Naive B cell (primary cell): Measurements from ENCODE around the gene TBC1D23. TPM values are rescaled to one million over a fixed set of nuclear protein-coding genes. Genes with fewer than 3 reads are reported as not detected.
"Not testable (repeated sequence)": the region's sequence is repeated elsewhere in the genome, so short reads cannot be mapped to it uniquely, and the experiment has no call there.

Experiments
- ATAC-seq, 2 donors: fragments of 150-1000 bp; cut with Tn5 transposase; 2 replicates each; pipeline ENCODE4 v1.10.0; 2021; ENCODE audit warnings: low read depth in 2 of 2, mild to moderate bottlenecking in 2 of 2, moderate library complexity in 2 of 2
- DNase-seq: peaks from one replicate; pipeline ENCODE4 v3.0.0; 2022
- H3K27ac Mint-ChIP-seq, 6 donors: one replicate each; pipeline ENCODE4 v1.8.0; 2020 to 2022; ENCODE audit warnings: mild to moderate bottlenecking in 6 of 6, mixed read lengths in 6 of 6, moderate library complexity in 5 of 6, inconsistent platforms in 2 of 6
- H3K27me3 Mint-ChIP-seq, 3 donors: one replicate each; pipeline ENCODE4 v1.8.0; 2021 to 2022; ENCODE audit warnings: mixed read lengths in 3 of 3, mild to moderate bottlenecking in 1 of 3
- H3K36me3 Mint-ChIP-seq, 2 donors: one replicate each; pipeline ENCODE4 v1.8.0; 2020 to 2022; ENCODE audit warnings: mixed read lengths in 2 of 2, inconsistent platforms in 1 of 2, mild to moderate bottlenecking in 1 of 2
- H3K4me1 Mint-ChIP-seq, 3 donors: one replicate each; pipeline ENCODE4 v1.8.0; 2020 to 2022; ENCODE audit warnings: mixed read lengths in 3 of 3, inconsistent platforms in 1 of 3, mild to moderate bottlenecking in 1 of 3, moderate library complexity in 1 of 3
- H3K4me3 Mint-ChIP-seq, 8 donors: one replicate each; pipeline ENCODE4 v1.8.0; 2020 to 2022; ENCODE audit warnings: mild to moderate bottlenecking in 8 of 8, mixed read lengths in 8 of 8, moderate library complexity in 8 of 8, inconsistent platforms in 2 of 8
- H3K9me3 Mint-ChIP-seq, 7 donors: one replicate each; pipeline ENCODE4 v1.8.0; 2020 to 2022; ENCODE audit warnings: mixed read lengths in 7 of 7, mild to moderate bottlenecking in 5 of 7, inconsistent platforms in 2 of 7, moderate library complexity in 1 of 7
- polyA plus RNA-seq, 6 donors: library from polyadenylated mRNA; unstranded; fragments of 300-500 nt; fragmentation: Illumina TruSeq; gene quantifications; one replicate each; pipeline ENCODE4 v1.2.3, GENCODE V29; 2021; ENCODE audit warnings: low read depth in 6 of 6

Gene TBC1D23
- polyA plus RNA-seq, 6 donors from 2014 or later, result 10.9 to 23.4 (median 18.0) TPM

GRCh38 chr3:100263583-100263982, 2.8 kb downstream of the TBC1D23 start:
- H3K36me3 Mint-ChIP-seq, result no peaks in the 10 kb centered on the region

GRCh38 chr3:100264242-100264641, 3.5 kb downstream of the TBC1D23 start:
- peak overlapping the region in 1 of 8 donors; percentile 55 for H3K4me3 Mint-ChIP-seq

More at GRCh38 chr3:100263583-100263982, 2.8 kb downstream of the TBC1D23 start:
- DNase-seq, result no peak
- Mint-ChIP-seq H3K4me1 (peaks cover 31 to 50% (median 47%) of the 10 kb centered on the region in 3 donors), H3K9me3 (no peaks in the 10 kb centered on the region), H3K4me3 (peak overlapping the region in 3 of 8 donors; percentile 43 to 75 (median 55)), H3K27ac (peak overlapping the region in 1 of 6 donors; percentile 60), H3K27me3 (no peaks in the 10 kb centered on the region)
- no peak for ATAC-seq

GRCh38 chr3:100265016-100265415, 4.2 kb downstream of the TBC1D23 start:
- no peak for DNase-seq
- H3K27me3 Mint-ChIP-seq, result no peaks in the 10 kb centered on the region
- ATAC-seq, result no peak
- H3K9me3 Mint-ChIP-seq, result no peaks in the 10 kb centered on the region
- H3K4me1 Mint-ChIP-seq, result peaks cover 32 to 48% (median 47%) of the 10 kb centered on the region in 3 donors
- H3K36me3 Mint-ChIP-seq, result no peaks in the 10 kb centered on the region
- no peak overlapping the region for H3K4me3 Mint-ChIP-seq
- peak overlapping the region in 3 of 6 donors; percentile 38 to 50 (median 46) for H3K27ac Mint-ChIP-seq

More at GRCh38 chr3:100264242-100264641, 3.5 kb downstream of the TBC1D23 start:
- Mint-ChIP-seq H3K9me3 (no peaks in the 10 kb centered on the region), H3K36me3 (no peaks in the 10 kb centered on the region), H3K27me3 (no peaks in the 10 kb centered on the region), H3K27ac (peak overlapping the region in 1 of 6 donors; percentile 46), H3K4me1 (peaks cover 31 to 50% (median 47%) of the 10 kb centered on the region in 3 donors)
- DNase-seq (no peak), ATAC-seq (no peak)

GRCh38 chr3:100266531-100266930, 5.7 kb downstream of the TBC1D23 start:
- ATAC-seq (no peak), DNase-seq (no peak)
- Mint-ChIP-seq H3K27ac (no peak overlapping the region), H3K27me3 (no peaks in the 10 kb centered on the region), H3K36me3 (no peaks in the 10 kb centered on the region), H3K4me1 (peaks cover 31 to 47% (median 43%) of the 10 kb centered on the region in 3 donors), H3K9me3 (no peaks in the 10 kb centered on the region), H3K4me3 (no peak overlapping the region)

GRCh38 chr3:100268156-100268555, 7.4 kb downstream of the TBC1D23 start:
- Mint-ChIP-seq H3K27me3 (no peaks in the 10 kb centered on the region), H3K9me3 (no peaks in the 10 kb centered on the region), H3K4me1 (peaks cover 29 to 44% (median 36%) of the 10 kb centered on the region in 3 donors), H3K36me3 (no peaks in the 10 kb centered on the region), H3K27ac (no peak overlapping the region), H3K4me3 (no peak overlapping the region)
- DNase-seq, result no peak
- no peak for ATAC-seq

GRCh38 chr3:100269001-100269400, 8.2 kb downstream of the TBC1D23 start:
- no peak overlapping the region for H3K4me3 Mint-ChIP-seq
- peaks cover 26 to 41% (median 33%) of the 10 kb centered on the region in 3 donors for H3K4me1 Mint-ChIP-seq
- H3K27ac Mint-ChIP-seq, result no peak overlapping the region

GRCh38 chr3:100269410-100270214, 8.8 kb downstream of the TBC1D23 start:
- no peak overlapping the region for H3K4me3 Mint-ChIP-seq
- H3K4me1 Mint-ChIP-seq, result peaks cover 26 to 39% (median 30%) of the 10 kb centered on the region in 3 donors
- H3K36me3 Mint-ChIP-seq, result no peaks in the 10 kb centered on the region
- no peaks in the 10 kb centered on the region for H3K9me3 Mint-ChIP-seq
- H3K27ac Mint-ChIP-seq, result peak overlapping the region in 1 of 6 donors; percentile 3
- ATAC-seq, result no peak
- no peak for DNase-seq
- H3K27me3 Mint-ChIP-seq, result no peaks in the 10 kb centered on the region

More at GRCh38 chr3:100269001-100269400, 8.2 kb downstream of the TBC1D23 start:
- no peaks in the 10 kb centered on the region for H3K36me3 Mint-ChIP-seq
- no peaks in the 10 kb centered on the region for H3K27me3 Mint-ChIP-seq
- H3K9me3 Mint-ChIP-seq, result no peaks in the 10 kb centered on the region
- ATAC-seq (no peak), DNase-seq (no peak)

- no peak overlapping the region for H3K4me3 Mint-ChIP-seq
- H3K27me3 Mint-ChIP-seq, result no peaks in the 10 kb centered on the region
These were observed 9.4 kb downstream of the TBC1D23 start for GRCh38 chr3:100270215-100270583.

GRCh38 chr3:100271522-100271921, 10.7 kb downstream of the TBC1D23 start:
- H3K27me3 Mint-ChIP-seq, result no peaks in the 10 kb centered on the region
- peak overlapping the region in 3 of 6 donors; percentile 9 to 41 (median 37) for H3K27ac Mint-ChIP-seq
- no peaks in the 10 kb centered on the region for H3K36me3 Mint-ChIP-seq
- no peaks in the 10 kb centered on the region for H3K9me3 Mint-ChIP-seq
- H3K4me3 Mint-ChIP-seq, result no peak overlapping the region
- no peak for DNase-seq
- no peak for ATAC-seq
- peaks cover 30 to 38% (median 31%) of the 10 kb centered on the region in 3 donors for H3K4me1 Mint-ChIP-seq

More at GRCh38 chr3:100270215-100270583, 9.4 kb downstream of the TBC1D23 start:
- Mint-ChIP-seq H3K27ac (peak overlapping the region in 1 of 6 donors; percentile 3), H3K4me1 (peaks cover 26 to 38% (median 28%) of the 10 kb centered on the region in 3 donors), H3K9me3 (no peaks in the 10 kb centered on the region), H3K36me3 (no peaks in the 10 kb centered on the region)
- no peak for DNase-seq
- ATAC-seq, result no peak

GRCh38 chr3:100272797-100273611, 12.2 kb downstream of the TBC1D23 start:
- Mint-ChIP-seq H3K4me1 (peaks cover 30 to 38% (median 31%) of the 10 kb centered on the region in 3 donors), H3K27ac (peak overlapping the region in 4 of 6 donors; percentile 5 to 68 (median 14))
- not testable (repeated sequence) for DNase-seq, H3K27me3 Mint-ChIP-seq, H3K9me3 Mint-ChIP-seq, ATAC-seq, H3K36me3 Mint-ChIP-seq, H3K4me3 Mint-ChIP-seq

- Mint-ChIP-seq H3K9me3 (no peaks in the 10 kb centered on the region), H3K4me3 (no peak overlapping the region), H3K4me1 (peaks cover 31 to 43% (median 35%) of the 10 kb centered on the region in 3 donors), H3K27ac (peak overlapping the region in 1 of 6 donors; percentile 20), H3K36me3 (no peaks in the 10 kb centered on the region), H3K27me3 (no peaks in the 10 kb centered on the region)
- DNase-seq, result no peak
- ATAC-seq, result peak in 1 of 2 donors; percentile 21
These were observed 13.6 kb downstream of the TBC1D23 start for GRCh38 chr3:100274361-100274760.

GRCh38 chr3:100277255-100277800, 16.5 kb downstream of the TBC1D23 start:
- Mint-ChIP-seq H3K9me3 (no peaks in the 10 kb centered on the region), H3K27ac (peak overlapping the region in 3 of 6 donors; percentile 3 to 36 (median 27)), H3K4me3 (no peak overlapping the region), H3K4me1 (peaks cover 15 to 22% (median 18%) of the 10 kb centered on the region in 3 donors), H3K27me3 (no peaks in the 10 kb centered on the region), H3K36me3 (no peaks in the 10 kb centered on the region)
- no peak for ATAC-seq
- DNase-seq, result no peak

- Mint-ChIP-seq H3K27ac (no peak overlapping the region), H3K36me3 (no peaks in the 10 kb centered on the region), H3K27me3 (no peaks in the 10 kb centered on the region), H3K9me3 (no peaks in the 10 kb centered on the region), H3K4me3 (no peak overlapping the region), H3K4me1 (peaks cover 7 to 13% (median 13%) of the 10 kb centered on the region in 3 donors)
- ATAC-seq (no peak), DNase-seq (no peak)
These were observed 18.1 kb downstream of the TBC1D23 start for GRCh38 chr3:100278910-100279309.
